NCI-H1436 treated with DMSO at 0.1 percent for 48 hours (cell line): ENCODE results near the gene MMS19.

Experiments
- DNase-seq: peaks from one replicate; lab custom pipeline; 2025; lab: John Stamatoyannopoulos, UW

Gene MMS19

GRCh38 chr10:97464226-97464625 lies 34.0 kb downstream of the MMS19 start:
- DNase-seq: no peak

- peak; percentile 38 for DNase-seq
Observed at GRCh38 chr10:97463363-97464132, 34.7 kb downstream of the MMS19 start.

GRCh38 chr10:97462309-97462708 lies 35.9 kb downstream of the MMS19 start:
- no peak for DNase-seq

GRCh38 chr10:97459933-97460332 lies 38.3 kb downstream of the MMS19 start:
- DNase-seq: no peak

GRCh38 chr10:97459111-97459510 lies 39.1 kb downstream of the MMS19 start:
- no peak for DNase-seq

- DNase-seq: no peak
Observed at GRCh38 chr10:97456686-97457065, 41.5 kb downstream of the MMS19 start.

GRCh38 chr10:97456034-97456685 lies 42.1 kb downstream of the MMS19 start:
- no peak for DNase-seq

- DNase-seq: no peak
Observed at GRCh38 chr10:97454330-97455036, 43.7 kb downstream of the MMS19 start.

GRCh38 chr10:97452352-97452751 lies 45.9 kb downstream of the MMS19 start:
- DNase-seq: no peak

GRCh38 chr10:97451605-97452004 lies 46.6 kb downstream of the MMS19 start:
- no peak for DNase-seq

GRCh38 chr10:97450828-97451227 lies 47.4 kb downstream of the MMS19 start:
- no peak for DNase-seq

GRCh38 chr10:97445722-97446639 lies 52.2 kb downstream of the MMS19 start, which contains the start of the genes EXOSC1 and ZDHHC16:
Gene EXOSC1 (minus strand): TSS chr10:97446006. CDS start chr10:97445985, 21 bp downstream.
Gene ZDHHC16 (plus strand): TSS chr10:97446175. CDS start chr10:97451676, 5,501 bp downstream.
- peak; percentile 90 for DNase-seq

- DNase-seq: no peak
Observed at GRCh38 chr10:97445357-97445721, 52.9 kb downstream of the MMS19 start.

GRCh38 chr10:97444212-97444611 lies 54.0 kb downstream of the MMS19 start:
- no peak for DNase-seq

GRCh38 chr10:97442277-97442676 lies 55.9 kb downstream of the MMS19 start:
- DNase-seq: no peak

- DNase-seq: no peak
Observed at GRCh38 chr10:97435211-97435610, 63.0 kb downstream of the MMS19 start.

- no peak for DNase-seq
Observed at GRCh38 chr10:97434557-97434956, 63.7 kb downstream of the MMS19 start.

GRCh38 chr10:97434055-97434454 lies 64.2 kb downstream of the MMS19 start:
- DNase-seq: no peak

GRCh38 chr10:97428572-97428981 lies 69.6 kb downstream of the MMS19 start:
- DNase-seq: no peak

GRCh38 chr10:97427571-97428179 lies 70.5 kb downstream of the MMS19 start:
- no peak for DNase-seq
